ENCODE measurements around the gene APEH. TPM values are rescaled to one million over a fixed set of nuclear protein-coding genes. Genes with fewer than 3 reads are reported as not detected.

APEH gene
- total RNA-seq, 1 experiment from 2014 or later = 215 TPM

- H3K14ac ChIP-seq (ENCODE audit: insufficient read depth, low read length) = no peak overlapping the region
- H3K4me3 Mint-ChIP-seq = no peak overlapping the region
- no peaks in the 10 kb centered on the region for H4K20me1 ChIP-seq (ENCODE audit: control insufficient read depth, insufficient read depth, insufficient read length)
- no peaks in the 10 kb centered on the region for H3K27me3 ChIP-seq (ENCODE audit: insufficient read depth, low read length)
- no peak overlapping the region for H4K8ac ChIP-seq (replicated peaks; ENCODE audit: insufficient read length, low read depth, low read length)
- no peak overlapping the region for H2BK20ac ChIP-seq (ENCODE audit: low read depth, low read length, poor library complexity, severe bottlenecking)
- no peak overlapping the region for H4K91ac ChIP-seq (ENCODE audit: insufficient read length, low read depth, low read length)
- H4K5ac ChIP-seq (ENCODE audit: insufficient read length, low read depth, low read length) = no peak overlapping the region
- DNase-seq = peak; percentile 20
- H3K9me3 ChIP-seq (ENCODE audit: control insufficient read depth, low read depth, low read length) = no peaks in the 10 kb centered on the region
- no peak overlapping the region for H3K56ac ChIP-seq (ENCODE audit: insufficient read length, low read depth, low read length)
- peaks cover 4% of the 10 kb centered on the region for H3K27me3 Mint-ChIP-seq (ENCODE audit: low read depth)
- H3K36me3 Mint-ChIP-seq (ENCODE audit: insufficient read depth in 1 of 3, low read depth in 3 of 3) = peaks cover 0 to 11% (median 11%) of the 10 kb centered on the region in 3 experiments; a peak in 3 of 7 replicates
- H3K4me1 Mint-ChIP-seq = peaks cover 8 to 10% of the 10 kb centered on the region in 2 experiments
- no peak overlapping the region for H2BK15ac ChIP-seq (ENCODE audit: low read depth, low read length)
- no peak overlapping the region for H3K9ac ChIP-seq (ENCODE audit: extremely low read depth, insufficient read length, low read length)
- H3K79me2 ChIP-seq (ENCODE audit: insufficient read depth, low read length) = no peaks in the 10 kb centered on the region
- H2BK12ac ChIP-seq (ENCODE audit: insufficient read length, low read depth, low read length) = no peak overlapping the region
- H3K23me2 ChIP-seq (ENCODE audit: insufficient read length, low read depth, low read length, poor library complexity, severe bottlenecking) = peaks cover 10% of the 10 kb centered on the region
- H3K18ac ChIP-seq (ENCODE audit: insufficient read length, low read depth, low read length) = no peak overlapping the region
- H2AK5ac ChIP-seq (ENCODE audit: insufficient read length, low read length) = no peak overlapping the region
- H3T11ph ChIP-seq (ENCODE audit: low read length) = no peak overlapping the region
- no peak overlapping the region for H3K23ac ChIP-seq (ENCODE audit: insufficient read length, low read depth, low read length)
- peak overlapping the region in 1 of 3 experiments; percentile 70; a peak in 1 of 7 replicates for H3K27ac Mint-ChIP-seq
- no peak for TF ChIP-seq CTCF (conservative IDR thresholded peaks at IDR 0.05)
- H3K27ac ChIP-seq (ENCODE audit: insufficient read length, low read depth, low read length) = no peak overlapping the region
- H2BK120ac ChIP-seq (ENCODE audit: low read depth, low read length, poor library complexity, severe bottlenecking) = no peak overlapping the region
- no peaks in the 10 kb centered on the region for H3K79me1 ChIP-seq (ENCODE audit: insufficient read depth, low read depth, low read length, poor library complexity, severe bottlenecking)
- no peak overlapping the region for H2AFZ ChIP-seq (ENCODE audit: low read length)
- H3K4ac ChIP-seq (ENCODE audit: low read depth, low read length) = no peak overlapping the region
- H2BK5ac ChIP-seq (ENCODE audit: insufficient read length, low read length) = no peak overlapping the region
- WGBS (ENCODE audit: extremely low coverage, insufficient read length, low lambda C conversion rate) = no CpG with 5 or more reads among the region's 13 CpGs
- H3K4me1 ChIP-seq (ENCODE audit: insufficient read depth, low read length) = no peaks in the 10 kb centered on the region
- H3K9me3 Mint-ChIP-seq = no peaks in the 10 kb centered on the region
- H3K4me2 ChIP-seq (ENCODE audit: insufficient read depth, insufficient read length, low read length) = no peak overlapping the region
Measured at GRCh38 chr3:49714728-49715550, 40.8 kb downstream of the APEH start.
